Kidney (tissue), 14 donors: ENCODE results near the gene CYGB. TPM values are rescaled to one million over a fixed set of nuclear protein-coding genes. Genes with fewer than 3 reads are reported as not detected.
"Not testable (repeated sequence)": the region's sequence is repeated elsewhere in the genome, so short reads cannot be mapped to it uniquely, and the experiment has no call there.

ENCODE experiments used
- DNase-seq, 5 donors: peaks; one replicate each; pipeline ENCODE4 v3.0.0-alpha.2; 2013 to 2020
- FAIRE-seq: peaks from 2 replicates; lab custom pipeline; 2012; peaks lifted over from hg19 to GRCh38; lab: Jason Lieb, UNC
- H3K27ac ChIP-seq, 2 donors: one replicate each; pipeline ENCODE4 v1.7.0; 2013; ENCODE audit warnings: low read depth in 2 of 2, low read length in 2 of 2, inconsistent platforms in 1 of 2
- H3K27me3 ChIP-seq: one replicate; pipeline ENCODE4 v1.7.1; 2013; ENCODE audit warnings: low read length, inconsistent platforms; ENCODE audit not compliant: control insufficient read depth, insufficient read depth
- H3K36me3 ChIP-seq, 3 donors: one replicate each; pipeline versions ENCODE4 v1.7.0 to v1.7.1; 2013; ENCODE audit warnings: low read length in 3 of 3, control low read depth in 1 of 3, inconsistent platforms in 1 of 3; ENCODE audit not compliant: insufficient read depth in 3 of 3, control insufficient read depth in 2 of 3
- H3K4me1 ChIP-seq, 3 donors: one replicate each; pipeline versions ENCODE4 v1.7.0 to v1.7.1; 2013; ENCODE audit warnings: low read length in 3 of 3, inconsistent platforms in 1 of 3, low read depth in 1 of 3; ENCODE audit not compliant: control insufficient read depth in 2 of 3, insufficient read depth in 2 of 3
- H3K4me3 ChIP-seq, 3 donors: one replicate each; pipeline versions ENCODE4 v1.7.0 to v1.8.1; 2013; ENCODE audit warnings: low read length in 3 of 3, control low read depth in 1 of 3, inconsistent platforms in 1 of 3
- H3K9ac ChIP-seq, 3 donors: one replicate each; pipeline versions ENCODE4 v1.7.0 to v1.7.1; 2013; ENCODE audit warnings: low read length in 3 of 3, control low read depth in 1 of 3, inconsistent platforms in 1 of 3
- H3K9me3 ChIP-seq, 3 donors: one replicate each; pipeline versions ENCODE4 v1.7.0 to v1.7.1; 2013; ENCODE audit warnings: low read length in 3 of 3, control low read depth in 1 of 3, inconsistent platforms in 1 of 3; ENCODE audit not compliant: control insufficient read depth in 2 of 3, insufficient read depth in 1 of 3
- intact Hi-C: fragments of 100-400 bp; cut with DNase I; formaldehyde crosslinking; loops from one replicate; pipeline ENCODE4 v1.11.1; 2022
- polyA plus RNA-seq: library from polyadenylated mRNA; stranded (reverse); fragments of 350-450 nt; fragmentation: Illumina TruSeq; extraction: RNeasy Lipid Tissue Mini Kit (QIAGEN cat#74804); gene quantifications from one replicate; pipeline ENCODE4 v1.2.3, GENCODE V29; 2014; ENCODE audit warnings: low read depth, low replicate concordance; ENCODE audit not compliant: insufficient read depth
- total RNA-seq: library from RNA; stranded (reverse); fragmentation: NEBNext Ultra II Directional; extraction: Animal tissue kit (Norgen Biotek cat#: 25700); gene quantifications from one replicate; pipeline ENCODE4 v1.2.1, GENCODE V29; 2021
- TF ChIP-seq, protein P1 (sequence below): IDR thresholded peaks from 3 replicates; pipeline ENCODE4 v1.5.1; 2012; ENCODE audit warnings: mild to moderate bottlenecking, moderate library complexity, borderline replicate concordance; ENCODE audit not compliant: insufficient read depth; ENCODE audit errors: extremely low read depth
- donor health status: control.
- donor health status: control.
- donor health status: control.
- donor health status: control.
- donor health status: control.
- donor health status: DM: yes; HTN: yes; CAD: no.
- donor health status: Normal renal cell carcinoma (clear cell type).

The CYGB gene
- total and polyA plus RNA-seq, 2 donors from 2014 or later: 6.7 to 12.6 TPM

DNA sequence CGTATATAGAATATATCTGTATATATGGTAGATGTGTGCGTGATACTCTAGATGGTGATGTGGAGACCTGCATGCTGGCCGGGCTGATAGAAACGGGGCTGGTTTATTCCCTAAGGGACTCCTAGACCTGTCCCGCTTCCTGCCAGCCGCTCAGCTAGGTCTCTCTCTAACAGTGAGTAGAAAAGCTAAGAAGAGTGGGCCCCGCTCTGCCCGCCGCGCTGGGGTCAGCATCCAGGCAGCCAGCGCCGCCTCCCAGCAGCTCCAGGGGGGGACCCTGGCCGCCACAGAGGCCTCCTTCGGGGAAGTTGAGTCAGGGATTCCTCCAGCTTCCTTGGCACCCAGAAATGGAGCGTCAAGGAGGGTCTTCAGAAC, 9.4 kb downstream of the CYGB start:
- Histone ChIP-seq H3K4me1 (peaks cover 3 to 43% (median 15%) of the 10 kb centered on the region in 3 donors), H3K4me3 (no peak overlapping the region), H3K9me3 (no peaks in the 10 kb centered on the region), H3K9ac (peak overlapping the region in 1 of 3 donors; percentile 46), H3K27ac (peak overlapping the region; percentile 94), H3K36me3 (no peaks in the 10 kb centered on the region), H3K27me3 (no peaks in the 10 kb centered on the region)
- FAIRE-seq: no peak
- DNase-seq: peak in 2 of 5 donors; percentile 48 to 77
- intact Hi-C loops: no loop called here
- TF ChIP-seq, protein P1, sequence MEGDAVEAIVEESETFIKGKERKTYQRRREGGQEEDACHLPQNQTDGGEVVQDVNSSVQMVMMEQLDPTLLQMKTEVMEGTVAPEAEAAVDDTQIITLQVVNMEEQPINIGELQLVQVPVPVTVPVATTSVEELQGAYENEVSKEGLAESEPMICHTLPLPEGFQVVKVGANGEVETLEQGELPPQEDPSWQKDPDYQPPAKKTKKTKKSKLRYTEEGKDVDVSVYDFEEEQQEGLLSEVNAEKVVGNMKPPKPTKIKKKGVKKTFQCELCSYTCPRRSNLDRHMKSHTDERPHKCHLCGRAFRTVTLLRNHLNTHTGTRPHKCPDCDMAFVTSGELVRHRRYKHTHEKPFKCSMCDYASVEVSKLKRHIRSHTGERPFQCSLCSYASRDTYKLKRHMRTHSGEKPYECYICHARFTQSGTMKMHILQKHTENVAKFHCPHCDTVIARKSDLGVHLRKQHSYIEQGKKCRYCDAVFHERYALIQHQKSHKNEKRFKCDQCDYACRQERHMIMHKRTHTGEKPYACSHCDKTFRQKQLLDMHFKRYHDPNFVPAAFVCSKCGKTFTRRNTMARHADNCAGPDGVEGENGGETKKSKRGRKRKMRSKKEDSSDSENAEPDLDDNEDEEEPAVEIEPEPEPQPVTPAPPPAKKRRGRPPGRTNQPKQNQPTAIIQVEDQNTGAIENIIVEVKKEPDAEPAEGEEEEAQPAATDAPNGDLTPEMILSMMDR: no peak

DNA sequence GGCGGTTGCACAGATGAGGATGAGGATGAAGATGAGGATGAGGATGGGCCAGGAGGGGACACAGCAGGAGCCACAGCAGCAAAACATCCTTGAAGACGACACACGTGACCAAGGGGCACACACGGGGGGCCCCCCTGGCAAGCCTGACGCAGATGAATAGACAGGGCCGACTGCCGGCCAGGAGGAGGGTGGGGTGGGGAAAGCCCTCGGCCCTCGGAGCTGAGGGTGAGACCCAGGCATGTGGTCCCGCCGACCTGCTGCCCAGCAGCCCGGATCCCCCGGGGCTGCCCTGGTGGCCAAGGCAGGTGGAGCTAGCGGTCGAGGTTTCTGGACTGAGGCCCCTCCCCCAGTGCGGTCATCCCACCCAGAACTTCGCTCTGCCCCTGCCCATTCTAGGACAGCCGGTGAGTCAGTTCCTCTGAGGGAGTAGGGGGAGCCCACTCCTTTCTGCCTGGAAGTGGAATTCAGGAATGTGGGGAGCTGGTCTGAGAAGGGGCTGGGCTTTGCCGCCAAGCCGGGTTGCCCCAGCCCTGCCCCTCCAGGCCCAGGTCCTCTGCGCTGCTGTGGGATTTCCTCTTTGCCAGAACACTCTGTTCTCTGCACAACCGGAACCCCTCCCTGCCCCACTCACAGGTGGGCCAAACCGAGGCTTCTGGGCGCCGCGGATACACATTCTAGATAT, 9.9 kb downstream of the CYGB start:
- peak overlapping the region; percentile 0 to 32 for H3K27ac ChIP-seq
- FAIRE-seq: no peak
- no peak overlapping the region for H3K4me3 ChIP-seq
- no peak overlapping the region for H3K9ac ChIP-seq
- peak; percentile 75 to 89 (median 81) for DNase-seq
- TF ChIP-seq, protein P1: no peak
- intact Hi-C loops: no loop called here
- no peaks in the 10 kb centered on the region for H3K36me3 ChIP-seq
- H3K4me1 ChIP-seq: peaks cover 3 to 45% (median 15%) of the 10 kb centered on the region in 3 donors
- no peaks in the 10 kb centered on the region for H3K27me3 ChIP-seq
- no peaks in the 10 kb centered on the region for H3K9me3 ChIP-seq

DNA sequence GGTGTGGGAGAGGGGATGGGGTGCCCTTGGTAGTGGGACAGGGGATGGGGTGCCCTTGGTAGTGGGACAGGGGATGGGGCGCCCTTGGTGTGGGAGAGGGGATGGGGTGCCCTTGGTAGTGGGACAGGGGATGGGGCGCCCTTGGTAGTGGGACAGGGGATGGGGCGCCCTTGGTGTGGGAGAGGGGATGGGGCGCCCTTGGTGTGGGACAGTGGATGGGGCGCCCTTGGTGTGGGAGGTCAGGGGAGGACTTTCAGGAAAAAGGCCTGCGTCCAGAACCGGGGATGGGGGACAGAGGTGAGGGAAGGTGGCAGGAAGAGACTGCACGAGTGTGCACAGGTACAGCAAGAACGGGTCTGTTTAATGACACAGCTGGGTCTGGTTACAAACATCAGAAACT, 10.5 kb downstream of the CYGB start:
- H3K36me3 ChIP-seq, H3K9me3 ChIP-seq, H3K27me3 ChIP-seq, H3K4me3 ChIP-seq, intact Hi-C loops, FAIRE-seq, DNase-seq, H3K9ac ChIP-seq: not testable (repeated sequence)
- H3K27ac ChIP-seq: peak overlapping the region in 1 of 2 donors; percentile 32
- peaks cover 3 to 45% (median 15%) of the 10 kb centered on the region in 3 donors for H3K4me1 ChIP-seq

DNA sequence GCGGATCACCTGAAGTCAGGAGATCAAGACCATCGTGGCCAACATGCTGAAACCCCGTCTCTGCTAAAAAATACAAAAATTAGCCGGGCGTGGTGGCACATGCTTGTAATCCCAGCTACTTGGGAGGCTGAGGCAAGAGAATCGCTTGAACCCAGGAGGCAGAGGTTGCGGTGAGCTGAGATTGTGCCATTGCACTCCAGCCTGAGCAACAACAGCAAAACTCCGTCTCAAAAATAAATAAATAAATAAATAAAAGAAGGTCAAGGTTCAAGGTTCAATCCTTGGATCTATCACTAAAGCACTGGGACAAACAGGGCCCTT, 12.0 kb downstream of the CYGB start:
- H3K9me3 ChIP-seq, intact Hi-C loops, H3K4me3 ChIP-seq, FAIRE-seq, H3K9ac ChIP-seq, H3K27me3 ChIP-seq, H3K27ac ChIP-seq, H3K36me3 ChIP-seq, DNase-seq: not testable (repeated sequence)
- peaks cover 3 to 32% (median 8%) of the 10 kb centered on the region in 3 donors for H3K4me1 ChIP-seq
